ENCODE data around the gene GNAL.

The GNAL gene

DNA sequence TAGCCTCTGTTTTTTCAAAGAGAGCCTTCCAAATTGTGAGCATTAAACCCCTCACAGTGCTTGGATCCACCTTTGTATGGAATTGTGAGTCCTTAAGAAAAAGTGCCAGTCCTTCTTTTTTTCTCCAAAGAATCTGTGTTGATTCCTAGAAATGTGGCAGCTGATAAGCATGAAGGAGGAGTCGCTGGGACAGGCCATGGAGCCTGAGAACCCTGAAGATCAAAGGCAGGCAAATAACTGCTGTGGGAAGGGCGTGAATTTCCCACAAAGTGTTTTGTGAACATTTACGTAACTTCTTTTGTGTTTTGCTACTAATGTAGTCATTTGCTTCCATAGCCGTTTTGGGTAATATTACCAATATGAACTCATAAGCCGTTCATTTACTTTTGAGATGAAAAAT is 134.5 kb downstream of the GNAL start:
- TF ChIP-seq SIN3A (IDR thresholded peaks at IDR 0.05; ENCODE audit: borderline replicate concordance, insufficient read depth, low read length), result no peak
- TF ChIP-seq POLR2AphosphoS5 (IDR thresholded peaks at IDR 0.05; ENCODE audit: low read depth, low read length), result no peak
- TF ChIP-seq, protein P1, sequence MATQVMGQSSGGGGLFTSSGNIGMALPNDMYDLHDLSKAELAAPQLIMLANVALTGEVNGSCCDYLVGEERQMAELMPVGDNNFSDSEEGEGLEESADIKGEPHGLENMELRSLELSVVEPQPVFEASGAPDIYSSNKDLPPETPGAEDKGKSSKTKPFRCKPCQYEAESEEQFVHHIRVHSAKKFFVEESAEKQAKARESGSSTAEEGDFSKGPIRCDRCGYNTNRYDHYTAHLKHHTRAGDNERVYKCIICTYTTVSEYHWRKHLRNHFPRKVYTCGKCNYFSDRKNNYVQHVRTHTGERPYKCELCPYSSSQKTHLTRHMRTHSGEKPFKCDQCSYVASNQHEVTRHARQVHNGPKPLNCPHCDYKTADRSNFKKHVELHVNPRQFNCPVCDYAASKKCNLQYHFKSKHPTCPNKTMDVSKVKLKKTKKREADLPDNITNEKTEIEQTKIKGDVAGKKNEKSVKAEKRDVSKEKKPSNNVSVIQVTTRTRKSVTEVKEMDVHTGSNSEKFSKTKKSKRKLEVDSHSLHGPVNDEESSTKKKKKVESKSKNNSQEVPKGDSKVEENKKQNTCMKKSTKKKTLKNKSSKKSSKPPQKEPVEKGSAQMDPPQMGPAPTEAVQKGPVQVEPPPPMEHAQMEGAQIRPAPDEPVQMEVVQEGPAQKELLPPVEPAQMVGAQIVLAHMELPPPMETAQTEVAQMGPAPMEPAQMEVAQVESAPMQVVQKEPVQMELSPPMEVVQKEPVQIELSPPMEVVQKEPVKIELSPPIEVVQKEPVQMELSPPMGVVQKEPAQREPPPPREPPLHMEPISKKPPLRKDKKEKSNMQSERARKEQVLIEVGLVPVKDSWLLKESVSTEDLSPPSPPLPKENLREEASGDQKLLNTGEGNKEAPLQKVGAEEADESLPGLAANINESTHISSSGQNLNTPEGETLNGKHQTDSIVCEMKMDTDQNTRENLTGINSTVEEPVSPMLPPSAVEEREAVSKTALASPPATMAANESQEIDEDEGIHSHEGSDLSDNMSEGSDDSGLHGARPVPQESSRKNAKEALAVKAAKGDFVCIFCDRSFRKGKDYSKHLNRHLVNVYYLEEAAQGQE (IDR thresholded peaks at IDR 0.05; ENCODE audit: insufficient read depth in 1 of 2, low read depth in 2 of 2, low read length in 2 of 2), result no peak
- TF ChIP-seq TAF1 (IDR thresholded peaks at IDR 0.05; ENCODE audit: borderline replicate concordance, insufficient read depth, low read length), result no peak
- TF ChIP-seq FOXP2 (optimal IDR thresholded peaks at IDR 0.05; ENCODE audit: borderline replicate concordance, extremely low read depth, extremely low read length, insufficient read depth), result no peak

DNA sequence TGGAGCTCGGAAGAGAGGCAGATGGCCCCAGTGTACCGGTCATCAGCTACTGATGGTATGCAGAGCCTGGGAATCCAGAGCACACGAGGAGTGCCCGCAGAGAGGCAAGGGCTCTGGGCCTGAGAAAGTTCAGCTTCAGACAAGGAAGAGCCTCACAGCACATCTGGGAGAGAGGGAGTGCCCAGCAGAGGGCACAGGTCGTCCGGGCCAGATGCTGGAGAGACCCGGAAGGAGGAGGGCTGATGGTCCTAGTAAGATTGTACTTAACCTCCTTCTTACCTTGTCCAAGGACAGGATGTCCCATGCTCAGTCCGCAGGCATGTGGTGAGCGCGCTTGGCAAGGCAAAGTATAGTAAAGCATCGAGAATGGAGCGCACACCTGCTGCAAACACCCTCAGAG is 137.8 kb downstream of the GNAL start:
- TF ChIP-seq, protein P1 (IDR thresholded peaks at IDR 0.05; ENCODE audit: insufficient read depth in 1 of 2, low read depth in 2 of 2, low read length in 2 of 2), result no peak
- no peak for TF ChIP-seq TAF1 (IDR thresholded peaks at IDR 0.05; ENCODE audit: borderline replicate concordance, insufficient read depth, low read length)
- TF ChIP-seq POLR2AphosphoS5 (IDR thresholded peaks at IDR 0.05; ENCODE audit: low read depth, low read length), result no peak
- TF ChIP-seq SIN3A (IDR thresholded peaks at IDR 0.05; ENCODE audit: borderline replicate concordance, insufficient read depth, low read length), result no peak
- no peak for TF ChIP-seq FOXP2 (optimal IDR thresholded peaks at IDR 0.05; ENCODE audit: borderline replicate concordance, extremely low read depth, extremely low read length, insufficient read depth)

DNA sequence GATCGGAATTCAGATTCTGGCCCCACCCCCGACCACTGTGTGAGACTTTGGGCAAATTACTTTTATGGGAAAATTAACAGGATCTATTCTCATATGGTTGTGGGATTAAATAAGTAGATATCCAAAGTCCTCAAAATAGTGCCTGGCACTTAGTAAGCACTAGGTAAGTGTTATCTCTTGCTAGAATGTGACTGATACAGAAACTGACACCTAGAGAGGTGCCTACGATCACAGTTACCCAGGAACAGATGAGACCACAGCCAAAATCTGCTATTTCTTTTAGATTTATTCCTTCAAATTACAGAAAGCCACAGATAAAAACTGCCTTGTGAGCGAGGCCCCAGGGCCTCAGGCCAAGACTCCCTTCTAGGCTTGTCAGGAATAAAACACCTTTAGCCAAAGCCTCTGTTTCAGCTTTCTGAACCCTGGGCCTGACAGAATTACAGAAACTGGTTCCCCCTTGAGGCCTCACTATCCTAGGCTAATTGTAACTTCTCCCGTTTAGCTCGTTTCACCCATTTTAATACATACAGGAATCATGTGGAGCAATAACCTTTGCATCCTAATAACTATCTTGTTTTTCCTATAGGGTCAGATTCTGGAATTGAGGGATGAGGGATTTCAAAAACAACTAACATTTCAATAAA is 139.8 kb downstream of the GNAL start:
- TF ChIP-seq POLR2AphosphoS5 (IDR thresholded peaks at IDR 0.05; ENCODE audit: low read depth, low read length) (no peak), SIN3A (IDR thresholded peaks at IDR 0.05; ENCODE audit: borderline replicate concordance, insufficient read depth, low read length) (no peak), TAF1 (IDR thresholded peaks at IDR 0.05; ENCODE audit: borderline replicate concordance, insufficient read depth, low read length) (no peak), FOXP2 (optimal IDR thresholded peaks at IDR 0.05; ENCODE audit: borderline replicate concordance, extremely low read depth, extremely low read length, insufficient read depth) (no peak)
- TF ChIP-seq, protein P1 (IDR thresholded peaks at IDR 0.05; ENCODE audit: insufficient read depth in 1 of 2, low read depth in 2 of 2, low read length in 2 of 2), result no peak

DNA sequence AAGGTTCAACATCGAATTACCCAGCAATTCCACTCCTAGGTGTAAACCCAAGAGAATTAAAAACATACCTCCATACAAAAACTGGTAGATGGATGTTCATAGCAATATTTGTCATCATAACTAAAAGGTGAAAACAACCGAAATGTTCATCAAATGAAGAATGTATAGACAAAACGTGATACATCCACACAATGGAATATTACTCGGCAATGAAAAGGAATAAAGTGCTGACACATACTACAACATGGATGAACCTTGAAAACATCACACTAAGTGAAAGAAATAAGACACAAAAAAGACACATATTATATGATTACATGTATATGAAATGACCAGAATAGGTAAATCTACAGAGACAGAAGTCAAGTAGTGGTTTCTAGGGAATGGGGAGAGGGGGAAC is 141.5 kb downstream of the GNAL start:
- TF ChIP-seq, protein P1 (IDR thresholded peaks at IDR 0.05; ENCODE audit: insufficient read depth in 1 of 2, low read depth in 2 of 2, low read length in 2 of 2), result no peak
- no peak for TF ChIP-seq SIN3A (IDR thresholded peaks at IDR 0.05; ENCODE audit: borderline replicate concordance, insufficient read depth, low read length)
- no peak for TF ChIP-seq TAF1 (IDR thresholded peaks at IDR 0.05; ENCODE audit: borderline replicate concordance, insufficient read depth, low read length)
- TF ChIP-seq FOXP2 (optimal IDR thresholded peaks at IDR 0.05; ENCODE audit: borderline replicate concordance, extremely low read depth, extremely low read length, insufficient read depth), result no peak
- no peak for TF ChIP-seq POLR2AphosphoS5 (IDR thresholded peaks at IDR 0.05; ENCODE audit: low read depth, low read length)
